ENCODE results near the gene DOCK9. TPM values are rescaled to one million over a fixed set of nuclear protein-coding genes. Genes with fewer than 3 reads are reported as not detected.

DOCK9 gene
- total and polyA plus RNA-seq, 2 donors (not counting 1 experiment from before 2014, with no cell fraction given), result 18.5 to 28.0 TPM

DNA sequence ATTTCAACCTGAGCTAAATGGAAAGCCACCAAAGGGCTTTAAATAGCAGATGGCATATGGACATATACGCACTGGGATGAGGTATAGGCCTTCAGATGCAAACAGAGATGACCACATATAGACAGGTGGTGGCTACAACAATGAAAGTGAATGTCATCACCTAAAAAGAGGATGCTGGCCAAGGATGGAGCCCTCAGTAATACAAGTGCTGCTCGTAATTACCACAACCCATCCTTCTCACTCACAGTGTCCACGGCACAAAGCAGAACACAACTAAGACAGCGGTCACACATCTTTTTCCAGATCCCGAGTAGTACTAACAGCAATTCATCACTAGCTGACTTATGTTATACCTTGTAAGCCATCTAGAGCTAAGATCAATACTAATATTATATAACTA lies 18.2 kb upstream of the DOCK9 start:
- Histone ChIP-seq H3K9ac (ENCODE audit: low read length) (no peak overlapping the region), H3K9me3 (ENCODE audit: control extremely low read depth in 1 of 3, control insufficient read depth in 2 of 3, insufficient read depth in 1 of 3, low read length in 2 of 3) (peaks cover 0 to 4% (median 0%) of the 10 kb centered on the region in 3 donors), H3K4me3 (ENCODE audit: control extremely low read depth in 1 of 5, extremely low read depth in 1 of 5, insufficient read depth in 1 of 5, low read depth in 2 of 5, low read length in 4 of 5) (no peak overlapping the region), H2AFZ (ENCODE audit: insufficient read depth, low read depth, low read length, poor library complexity, severe bottlenecking) (no peak overlapping the region), H3K36me3 (replicated peaks in 1 of 2; ENCODE audit: control extremely low read depth in 1 of 2, control insufficient read depth in 1 of 2, extremely low read depth in 1 of 2, insufficient read depth in 2 of 2, low read length in 1 of 2) (no peaks in the 10 kb centered on the region), H3K79me2 (ENCODE audit: control insufficient read depth, insufficient read depth, low read length) (peaks cover 2% of the 10 kb centered on the region), H4K20me1 (ENCODE audit: control insufficient read depth, insufficient read depth, low read length, poor library complexity, severe bottlenecking) (no peaks in the 10 kb centered on the region), H3K27ac (ENCODE audit: low read length in 2 of 2) (no peak overlapping the region), H3K4me1 (ENCODE audit: control insufficient read depth in 2 of 2, insufficient read depth in 2 of 2, low read length in 2 of 2) (peaks cover 4 to 8% of the 10 kb centered on the region in 2 donors), H3K4me2 (replicated peaks; ENCODE audit: low read depth, low read length, poor library complexity, severe bottlenecking) (no peak overlapping the region), H3K27me3 (replicated peaks in 1 of 4; ENCODE audit: control extremely low read depth in 1 of 4, control insufficient read depth in 3 of 4, insufficient read depth in 4 of 4, low read length in 3 of 4) (no peaks in the 10 kb centered on the region)
- ATAC-seq (ENCODE audit: low read depth) (no peak), DNase-seq (no peak)
- no peaks in the 10 kb centered on the region for H3K9me3 Mint-ChIP-seq (ENCODE audit: insufficient read depth)
- intact Hi-C loops (cut with micrococcal nuclease), result no loop called here
- ChIA-PET POLR2A (no interaction called here), CTCF (no interaction called here)
- peaks cover 12% of the 10 kb centered on the region for H3K4me1 Mint-ChIP-seq
- no peak overlapping the region for H3K27ac Mint-ChIP-seq
- no peak overlapping the region for H3K4me3 Mint-ChIP-seq
- no peaks in the 10 kb centered on the region for H3K27me3 Mint-ChIP-seq
- 100% methylated on average over 2 of the region's 5 CpGs for WGBS (ENCODE audit: insufficient coverage)
- no peak for TF ChIP-seq EZH2 (IDR thresholded peaks at IDR 0.05; ENCODE audit: borderline replicate concordance, insufficient read depth, low read depth, low read length, poor library complexity, severe bottlenecking)
- TF ChIP-seq, protein P1, sequence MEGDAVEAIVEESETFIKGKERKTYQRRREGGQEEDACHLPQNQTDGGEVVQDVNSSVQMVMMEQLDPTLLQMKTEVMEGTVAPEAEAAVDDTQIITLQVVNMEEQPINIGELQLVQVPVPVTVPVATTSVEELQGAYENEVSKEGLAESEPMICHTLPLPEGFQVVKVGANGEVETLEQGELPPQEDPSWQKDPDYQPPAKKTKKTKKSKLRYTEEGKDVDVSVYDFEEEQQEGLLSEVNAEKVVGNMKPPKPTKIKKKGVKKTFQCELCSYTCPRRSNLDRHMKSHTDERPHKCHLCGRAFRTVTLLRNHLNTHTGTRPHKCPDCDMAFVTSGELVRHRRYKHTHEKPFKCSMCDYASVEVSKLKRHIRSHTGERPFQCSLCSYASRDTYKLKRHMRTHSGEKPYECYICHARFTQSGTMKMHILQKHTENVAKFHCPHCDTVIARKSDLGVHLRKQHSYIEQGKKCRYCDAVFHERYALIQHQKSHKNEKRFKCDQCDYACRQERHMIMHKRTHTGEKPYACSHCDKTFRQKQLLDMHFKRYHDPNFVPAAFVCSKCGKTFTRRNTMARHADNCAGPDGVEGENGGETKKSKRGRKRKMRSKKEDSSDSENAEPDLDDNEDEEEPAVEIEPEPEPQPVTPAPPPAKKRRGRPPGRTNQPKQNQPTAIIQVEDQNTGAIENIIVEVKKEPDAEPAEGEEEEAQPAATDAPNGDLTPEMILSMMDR (IDR thresholded peaks at IDR 0.05), result no peak

DNA sequence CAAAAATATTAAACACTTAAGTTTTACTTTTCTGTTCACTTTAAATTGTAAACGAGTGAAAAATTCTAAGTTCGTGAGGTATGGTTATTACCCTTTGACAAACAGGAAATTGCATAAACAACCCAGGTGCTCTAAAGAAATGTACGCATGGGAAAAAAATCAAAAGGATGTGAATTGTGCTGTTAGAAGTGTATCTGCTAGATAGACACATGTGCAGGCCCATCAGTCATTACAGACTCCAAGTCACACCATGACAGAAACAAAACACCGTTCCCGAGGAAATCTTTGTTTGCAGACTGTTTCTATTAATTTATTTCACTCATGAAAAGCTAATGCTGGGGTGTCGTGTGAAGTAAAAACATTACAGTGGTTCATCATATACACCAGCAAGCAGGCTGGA lies 17.0 kb upstream of the DOCK9 start:
- Histone ChIP-seq H3K79me2 (ENCODE audit: control insufficient read depth, insufficient read depth, low read length) (peaks cover 4% of the 10 kb centered on the region), H3K4me2 (replicated peaks; ENCODE audit: low read depth, low read length, poor library complexity, severe bottlenecking) (no peak overlapping the region), H3K27me3 (replicated peaks in 1 of 4; ENCODE audit: control extremely low read depth in 1 of 4, control insufficient read depth in 3 of 4, insufficient read depth in 4 of 4, low read length in 3 of 4) (no peaks in the 10 kb centered on the region), H3K9ac (ENCODE audit: low read length) (no peak overlapping the region), H2AFZ (ENCODE audit: insufficient read depth, low read depth, low read length, poor library complexity, severe bottlenecking) (no peak overlapping the region), H4K20me1 (ENCODE audit: control insufficient read depth, insufficient read depth, low read length, poor library complexity, severe bottlenecking) (no peaks in the 10 kb centered on the region), H3K9me3 (ENCODE audit: control extremely low read depth in 1 of 3, control insufficient read depth in 2 of 3, insufficient read depth in 1 of 3, low read length in 2 of 3) (peaks cover 0 to 6% (median 2%) of the 10 kb centered on the region in 3 donors), H3K27ac (ENCODE audit: low read length in 2 of 2) (no peak overlapping the region), H3K4me3 (ENCODE audit: control extremely low read depth in 1 of 5, extremely low read depth in 1 of 5, insufficient read depth in 1 of 5, low read depth in 2 of 5, low read length in 4 of 5) (no peak overlapping the region), H3K36me3 (replicated peaks in 1 of 2; ENCODE audit: control extremely low read depth in 1 of 2, control insufficient read depth in 1 of 2, extremely low read depth in 1 of 2, insufficient read depth in 2 of 2, low read length in 1 of 2) (no peaks in the 10 kb centered on the region), H3K4me1 (ENCODE audit: control insufficient read depth in 2 of 2, insufficient read depth in 2 of 2, low read length in 2 of 2) (peaks cover 4 to 8% of the 10 kb centered on the region in 2 donors)
- ChIA-PET CTCF (no interaction called here), POLR2A (no interaction called here)
- Mint-ChIP-seq H3K27ac (no peak overlapping the region), H3K4me3 (no peak overlapping the region), H3K4me1 (peaks cover 8% of the 10 kb centered on the region), H3K27me3 (no peaks in the 10 kb centered on the region), H3K9me3 (ENCODE audit: insufficient read depth) (no peaks in the 10 kb centered on the region)
- DNase-seq, result no peak
- no CpG with 5 or more reads among the region's 6 CpGs for WGBS (ENCODE audit: insufficient coverage)
- TF ChIP-seq, protein P1 (IDR thresholded peaks at IDR 0.05), result no peak
- TF ChIP-seq EZH2 (IDR thresholded peaks at IDR 0.05; ENCODE audit: borderline replicate concordance, insufficient read depth, low read depth, low read length, poor library complexity, severe bottlenecking), result no peak
- ATAC-seq (ENCODE audit: low read depth), result no peak
- intact Hi-C loops (cut with micrococcal nuclease), result no loop called here
